PC-3 (cell line): ENCODE measurements around the gene BCO1. TPM values are rescaled to one million over a fixed set of nuclear protein-coding genes. Genes with fewer than 3 reads are reported as not detected.

Experiments used
- total RNA-seq: library from RNA; depleted of rRNA; stranded (reverse); fragments of >200 nt; gene quantifications from 2 replicates; pipeline ENCODE4 v1.2.3, GENCODE V29; 2014; rRNA removed

The BCO1 gene
- total RNA-seq, 1 experiment from 2014 or later: not detected

Other genes with a start within 250 kb of the BCO1 start
- 75.3 and 86.2 TPM in 2 replicates for gene CMC2, start 231.8 kb upstream of the BCO1 start, total RNA-seq
- gene CENPN, start 231.5 kb upstream of the BCO1 start, total RNA-seq: 60.9 and 63.1 TPM in 2 replicates
- 34.7 and 35.4 TPM in 2 replicates for gene ATMIN, start 202.8 kb upstream of the BCO1 start, total RNA-seq
- 0.73 TPM in 1 of 2 replicates, not detected in the other for gene C16orf46, start 161.5 kb upstream of the BCO1 start, total RNA-seq
- gene GCSH, start 142.3 kb upstream of the BCO1 start, total RNA-seq: 36.1 and 47.5 TPM in 2 replicates
- gene GAN, start 76.3 kb downstream of the BCO1 start, total RNA-seq: 5.3 and 5.8 TPM in 2 replicates
- gene CMIP, start 206.1 kb downstream of the BCO1 start, total RNA-seq: 25.7 and 43.7 TPM in 2 replicates